T-helper 2 cell treated with Interferon-gamma antibody and Interleukin-4, amounts not matched to agents 5 μg/mL and 100 μg/mL, for 36 hours (primary cell): ENCODE data around the gene MDC1.
A peak's percentile ranks its signal among the peaks of the same experiment; 100 is the strongest.

Experiments
- DNase-seq: peaks from one replicate; pipeline ENCODE4 v3.0.0; 2021; ENCODE audit warnings: low spot score
- H3K27ac Mint-ChIP-seq: one replicate; pipeline ENCODE4 v1.8.0; 2021; ENCODE audit warnings: mild to moderate bottlenecking, mixed read lengths
- H3K27me3 Mint-ChIP-seq: one replicate; pipeline ENCODE4 v1.8.0; 2021; ENCODE audit warnings: low read depth, mixed read lengths
- H3K36me3 Mint-ChIP-seq: one replicate; pipeline ENCODE4 v1.8.0; 2021; ENCODE audit warnings: low read depth, mixed read lengths
- H3K4me1 Mint-ChIP-seq: one replicate; pipeline ENCODE4 v1.8.0; 2021; ENCODE audit warnings: low read depth, mixed read lengths
- H3K4me3 Mint-ChIP-seq: one replicate; pipeline ENCODE4 v1.8.0; 2022; ENCODE audit warnings: mild to moderate bottlenecking, moderate library complexity, mixed read lengths
- H3K9me3 Mint-ChIP-seq: one replicate; pipeline ENCODE4 v1.8.0; 2021; ENCODE audit warnings: mixed read lengths

MDC1 gene

DNA sequence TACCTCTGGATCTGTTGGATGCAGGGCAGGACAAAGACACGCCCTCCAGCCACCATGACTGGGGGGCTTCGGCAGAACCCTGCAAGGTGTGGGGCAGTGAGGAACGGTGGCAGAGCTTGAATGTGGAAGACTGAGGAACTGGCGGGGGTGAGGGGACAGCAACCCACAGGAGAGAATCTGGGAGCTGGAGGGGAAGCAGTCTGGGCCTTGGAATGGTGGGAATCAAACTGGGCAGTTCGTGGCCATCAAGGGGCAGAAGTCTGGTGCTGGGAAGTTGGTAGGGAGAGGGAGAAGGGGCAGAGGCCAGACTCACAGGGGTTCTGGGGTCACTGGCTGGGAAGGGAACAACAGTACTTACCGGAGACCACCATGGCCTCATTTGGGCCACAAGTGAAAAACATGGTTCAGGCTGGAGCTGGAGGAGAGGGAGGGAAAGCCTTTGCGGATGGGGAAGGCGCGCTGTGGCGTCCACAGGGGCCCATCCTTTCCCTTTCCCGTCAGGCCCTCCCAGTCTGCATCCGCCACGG, 24.8 kb upstream of the MDC1 start:
- Mint-ChIP-seq H3K9me3 (no peaks in the 10 kb centered on the region), H3K4me3 (peak overlapping the region; percentile 95), H3K36me3 (peaks cover 55% of the 10 kb centered on the region), H3K27me3 (no peaks in the 10 kb centered on the region), H3K4me1 (peaks cover 57% of the 10 kb centered on the region), H3K27ac (peak overlapping the region; percentile 78)
- DNase-seq = no peak

- H3K36me3 Mint-ChIP-seq = peaks cover 58% of the 10 kb centered on the region
- peak overlapping the region; percentile 78 for H3K27ac Mint-ChIP-seq
These were observed 24.1 kb upstream of the MDC1 start for GRCh38 chr6:30741063-30741779.

DNA sequence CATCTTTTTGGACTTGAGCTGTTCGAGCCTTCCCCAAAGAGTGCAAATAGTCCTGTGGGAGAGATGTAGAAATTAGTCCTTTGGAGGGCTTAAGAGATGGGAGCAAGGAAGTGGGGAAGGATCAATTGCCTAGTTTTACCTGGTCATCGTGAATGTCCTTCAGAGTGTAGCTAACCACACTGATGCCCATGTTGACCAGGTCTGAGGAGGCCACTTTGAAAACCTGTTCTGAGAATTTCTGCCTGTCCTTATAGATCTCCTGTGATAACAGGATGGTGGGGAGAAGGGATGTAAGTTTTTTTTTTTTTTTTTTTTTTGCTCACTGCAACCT, 23.4 kb upstream of the MDC1 start:
- DNase-seq = no peak
- Mint-ChIP-seq H3K36me3 (peaks cover 65% of the 10 kb centered on the region), H3K27me3 (no peaks in the 10 kb centered on the region), H3K4me3 (peak overlapping the region; percentile 95), H3K4me1 (peaks cover 67% of the 10 kb centered on the region), H3K9me3 (no peaks in the 10 kb centered on the region), H3K27ac (peak overlapping the region; percentile 21)

More at GRCh38 chr6:30741063-30741779, 24.1 kb upstream of the MDC1 start:
- Mint-ChIP-seq H3K27me3 (no peaks in the 10 kb centered on the region), H3K9me3 (no peaks in the 10 kb centered on the region), H3K4me1 (peaks cover 60% of the 10 kb centered on the region), H3K4me3 (peak overlapping the region; percentile 95)
- no peak for DNase-seq

- peaks cover 71% of the 10 kb centered on the region for H3K36me3 Mint-ChIP-seq
- peak overlapping the region; percentile 51 for H3K4me3 Mint-ChIP-seq
- no peaks in the 10 kb centered on the region for H3K9me3 Mint-ChIP-seq
- H3K27me3 Mint-ChIP-seq = no peaks in the 10 kb centered on the region
- H3K4me1 Mint-ChIP-seq = peaks cover 62% of the 10 kb centered on the region
- no peak overlapping the region for H3K27ac Mint-ChIP-seq
- no peak for DNase-seq
These were observed 21.5 kb upstream of the MDC1 start for GRCh38 chr6:30738532-30738931.

- Mint-ChIP-seq H3K4me1 (peaks cover 57% of the 10 kb centered on the region), H3K36me3 (peaks cover 71% of the 10 kb centered on the region), H3K27ac (peak overlapping the region; percentile 81), H3K4me3 (peak overlapping the region; percentile 73), H3K27me3 (no peaks in the 10 kb centered on the region), H3K9me3 (no peaks in the 10 kb centered on the region)
- no peak for DNase-seq
These were observed 18.7 kb upstream of the MDC1 start for GRCh38 chr6:30735668-30736314.

DNA sequence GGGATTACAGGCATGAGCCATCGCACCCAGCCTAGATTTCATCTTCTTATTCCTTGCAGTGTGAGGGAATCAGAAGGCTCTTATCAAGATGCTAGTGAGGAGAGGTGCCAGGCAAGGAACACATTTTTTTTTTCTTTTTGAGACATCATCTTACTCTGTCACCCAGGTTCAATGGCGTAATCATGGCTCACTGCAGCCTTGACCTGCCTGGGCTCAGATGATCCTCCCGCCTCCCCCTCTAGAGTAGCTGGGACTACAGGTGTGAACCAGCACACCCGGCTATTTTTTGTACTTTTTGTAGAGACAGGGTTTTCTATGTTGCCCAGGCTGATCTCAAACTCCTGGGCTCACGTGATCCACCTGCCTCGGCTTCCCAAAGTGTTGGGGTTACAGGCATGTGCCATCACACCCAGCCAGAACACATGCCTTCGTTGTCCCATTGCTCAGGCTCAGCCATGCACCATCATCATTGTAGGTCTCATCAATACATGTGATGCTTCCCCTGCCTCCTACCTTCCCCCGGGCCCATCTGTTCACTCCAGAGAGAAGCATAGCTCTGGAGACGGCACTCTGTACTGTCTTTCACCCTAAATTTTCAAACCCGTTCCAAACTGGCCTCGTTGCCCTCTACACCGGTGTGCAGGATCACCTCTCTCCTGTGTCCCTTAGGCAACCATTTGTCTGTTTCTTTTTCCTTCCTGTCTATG, 15.3 kb upstream of the MDC1 start:
- Mint-ChIP-seq H3K9me3 (no peaks in the 10 kb centered on the region), H3K4me1 (peaks cover 45% of the 10 kb centered on the region), H3K27me3 (no peaks in the 10 kb centered on the region), H3K27ac (peak overlapping the region; percentile 43), H3K36me3 (peaks cover 55% of the 10 kb centered on the region), H3K4me3 (no peak overlapping the region)
- no peak for DNase-seq

DNA sequence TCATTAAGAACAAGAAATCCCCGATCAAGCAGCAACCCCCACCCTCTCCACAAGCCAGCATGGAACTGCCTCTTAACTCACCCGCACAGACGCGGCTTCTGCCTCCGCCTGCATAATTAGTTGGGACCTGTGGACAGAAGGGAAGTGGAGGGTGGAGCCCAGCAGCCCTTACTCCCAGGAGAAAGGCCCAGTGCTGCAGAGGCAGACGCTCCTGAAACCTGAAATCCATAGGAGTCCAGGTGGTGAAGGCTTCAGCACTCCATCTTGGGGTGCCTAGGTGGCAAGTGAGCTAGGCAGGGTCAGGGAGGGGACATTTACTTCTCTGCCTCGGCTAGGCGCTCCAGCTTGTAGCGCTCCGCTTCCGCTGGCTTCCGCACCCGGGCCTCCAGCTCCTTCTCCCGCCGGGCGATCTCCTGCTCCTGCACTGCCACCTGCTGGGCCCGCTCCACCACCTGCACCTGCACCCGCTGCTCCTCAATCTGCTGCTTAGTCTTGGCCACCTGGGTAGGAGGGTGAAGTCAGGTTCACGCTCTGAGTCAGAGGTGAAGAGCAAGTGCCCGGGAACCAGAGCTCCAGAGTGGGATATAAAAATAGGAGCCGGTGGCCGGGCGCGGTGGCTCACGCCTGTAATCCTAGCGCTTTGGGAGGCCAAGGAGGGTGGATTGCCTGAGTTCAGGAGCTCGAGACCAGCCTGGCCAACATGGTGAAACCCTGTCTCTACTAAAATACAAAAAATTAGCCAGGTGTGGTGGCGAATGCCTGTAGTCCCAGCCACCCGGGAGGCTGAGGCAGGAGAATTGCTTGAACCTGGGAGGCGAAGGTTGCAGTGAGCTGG, 13.7 kb upstream of the MDC1 start:
- H3K9me3 Mint-ChIP-seq = no peaks in the 10 kb centered on the region
- H3K4me1 Mint-ChIP-seq = peaks cover 33% of the 10 kb centered on the region
- no peaks in the 10 kb centered on the region for H3K27me3 Mint-ChIP-seq
- peak; percentile 72 for DNase-seq
- H3K4me3 Mint-ChIP-seq = peak overlapping the region; percentile 46
- H3K36me3 Mint-ChIP-seq = peaks cover 48% of the 10 kb centered on the region
- peak overlapping the region; percentile 58 for H3K27ac Mint-ChIP-seq

- Mint-ChIP-seq H3K27ac (no peak overlapping the region), H3K4me3 (no peak overlapping the region), H3K36me3 (peaks cover 62% of the 10 kb centered on the region), H3K4me1 (peaks cover 45% of the 10 kb centered on the region), H3K27me3 (no peaks in the 10 kb centered on the region), H3K9me3 (no peaks in the 10 kb centered on the region)
- DNase-seq = no peak
These were observed 11.0 kb upstream of the MDC1 start for GRCh38 chr6:30727920-30728553.

DNA sequence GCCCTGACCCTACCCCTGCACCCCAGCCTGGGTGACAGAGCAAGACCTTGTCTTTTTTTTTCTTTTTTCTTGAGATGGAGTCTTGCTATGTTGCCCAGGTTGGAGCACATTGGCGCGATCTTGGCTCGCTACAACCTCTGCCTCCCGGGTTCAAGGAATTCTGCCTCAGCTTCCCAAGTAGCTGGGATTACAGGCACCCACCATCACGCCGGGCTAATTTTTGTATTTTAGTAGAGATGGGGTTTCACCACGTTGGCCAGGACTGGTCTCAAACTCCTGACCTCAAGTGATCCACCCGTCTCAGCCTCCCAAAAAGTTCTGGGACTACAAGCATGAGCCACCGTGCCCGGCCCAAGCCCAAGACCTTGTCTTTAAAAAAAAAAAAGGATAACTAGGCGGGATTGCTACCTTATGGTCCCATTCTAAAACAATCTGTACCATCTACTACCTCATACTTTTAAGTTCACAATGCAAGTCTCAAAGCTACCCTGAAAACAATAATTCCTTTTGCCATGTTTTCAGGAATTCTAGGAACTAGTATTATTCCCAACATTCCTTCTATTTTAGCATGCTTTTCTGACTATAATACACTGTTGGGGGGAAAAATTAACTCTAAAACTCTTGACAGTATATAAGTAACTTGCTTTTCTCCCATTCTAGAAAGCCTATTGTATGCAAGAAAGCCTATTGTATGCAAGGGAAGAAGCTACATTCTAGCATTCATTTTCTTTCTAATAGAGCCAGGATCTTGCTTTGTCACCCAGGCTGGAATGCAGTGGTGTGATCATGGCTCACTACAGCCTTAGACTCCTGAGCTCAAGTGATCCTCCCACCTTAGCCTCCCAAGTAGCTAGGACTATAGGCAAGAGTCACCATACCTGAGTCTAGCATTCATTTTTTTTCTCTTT, 9.7 kb upstream of the MDC1 start:
- Mint-ChIP-seq H3K4me1 (peaks cover 43% of the 10 kb centered on the region), H3K9me3 (no peaks in the 10 kb centered on the region), H3K27me3 (no peaks in the 10 kb centered on the region), H3K36me3 (peaks cover 67% of the 10 kb centered on the region), H3K4me3 (no peak overlapping the region), H3K27ac (no peak overlapping the region)
- DNase-seq = no peak

GRCh38 chr6:30725713-30726505, 8.8 kb upstream of the MDC1 start:
- Mint-ChIP-seq H3K4me3 (peak overlapping the region; percentile 24), H3K27ac (peak overlapping the region; percentile 63), H3K27me3 (no peaks in the 10 kb centered on the region), H3K9me3 (no peaks in the 10 kb centered on the region), H3K36me3 (peaks cover 70% of the 10 kb centered on the region), H3K4me1 (peaks cover 39% of the 10 kb centered on the region)
- DNase-seq = no peak

- Mint-ChIP-seq H3K36me3 (peaks cover 69% of the 10 kb centered on the region), H3K4me3 (peak overlapping the region; percentile 93), H3K27me3 (peaks cover 4% of the 10 kb centered on the region), H3K27ac (peak overlapping the region; percentile 70), H3K4me1 (peaks cover 31% of the 10 kb centered on the region), H3K9me3 (no peaks in the 10 kb centered on the region)
- DNase-seq = no peak
These were observed 8.0 kb upstream of the MDC1 start for GRCh38 chr6:30724906-30725667.
